ENCODE results near the gene TBL3. TPM values are rescaled to one million over a fixed set of nuclear protein-coding genes. Genes with fewer than 3 reads are reported as not detected.

The TBL3 gene
- total and polyA plus RNA-seq, 9 of the 15 experiments (the other 6 are each of a cell fraction or from before 2014, with no cell fraction given): 0.97 to 117 (median 24.5) TPM

DNA sequence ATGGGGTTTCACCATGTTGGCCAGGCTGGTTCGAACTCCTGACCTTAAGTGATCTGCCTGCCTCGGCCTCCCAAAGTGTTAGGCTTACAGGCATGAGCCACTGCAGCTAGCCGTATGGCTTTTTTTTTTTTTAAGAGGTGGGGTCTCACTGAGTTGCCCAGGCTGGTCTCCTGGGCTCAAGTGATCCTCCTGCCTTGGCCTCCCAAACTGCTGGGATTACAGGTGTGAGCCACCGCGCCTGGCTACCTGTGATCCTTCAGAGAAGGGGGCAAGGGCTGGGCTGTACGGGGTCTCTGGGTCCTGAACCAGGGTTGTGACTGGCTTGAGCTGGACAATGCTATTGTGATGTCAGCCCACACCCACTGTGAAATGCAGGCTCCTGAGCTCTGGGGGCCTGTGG lies 5.4 kb upstream of the TBL3 start, which contains the start of gene RNF151:
TSS of gene RNF151 (plus strand) at position 397 of the 400 bp plus-strand sequence. CDS start 26 bp downstream, outside the sequence.
- TF ChIP-seq ZNF121 (CRISPR knock-in tag; conservative IDR thresholded peaks at IDR 0.05): peak; percentile 93
- TF ChIP-seq BCOR (IDR thresholded peaks at IDR 0.05): no peak
- TF ChIP-seq, protein P1, sequence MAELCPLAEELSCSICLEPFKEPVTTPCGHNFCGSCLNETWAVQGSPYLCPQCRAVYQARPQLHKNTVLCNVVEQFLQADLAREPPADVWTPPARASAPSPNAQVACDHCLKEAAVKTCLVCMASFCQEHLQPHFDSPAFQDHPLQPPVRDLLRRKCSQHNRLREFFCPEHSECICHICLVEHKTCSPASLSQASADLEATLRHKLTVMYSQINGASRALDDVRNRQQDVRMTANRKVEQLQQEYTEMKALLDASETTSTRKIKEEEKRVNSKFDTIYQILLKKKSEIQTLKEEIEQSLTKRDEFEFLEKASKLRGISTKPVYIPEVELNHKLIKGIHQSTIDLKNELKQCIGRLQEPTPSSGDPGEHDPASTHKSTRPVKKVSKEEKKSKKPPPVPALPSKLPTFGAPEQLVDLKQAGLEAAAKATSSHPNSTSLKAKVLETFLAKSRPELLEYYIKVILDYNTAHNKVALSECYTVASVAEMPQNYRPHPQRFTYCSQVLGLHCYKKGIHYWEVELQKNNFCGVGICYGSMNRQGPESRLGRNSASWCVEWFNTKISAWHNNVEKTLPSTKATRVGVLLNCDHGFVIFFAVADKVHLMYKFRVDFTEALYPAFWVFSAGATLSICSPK (IDR thresholded peaks at IDR 0.05; ENCODE audit: borderline replicate concordance): no peak
- TF ChIP-seq CBFA2T3 (IDR thresholded peaks at IDR 0.05): no peak
- no peaks in the 10 kb centered on the region for H3K9me3 ChIP-seq (replicated peaks; ENCODE audit: control insufficient read depth, insufficient read depth, low read depth, low read length)
- H3K27me3 ChIP-seq (ENCODE audit: control insufficient read depth in 2 of 2, insufficient read depth in 2 of 2, low read length in 2 of 2): no peaks in the 10 kb centered on the region
- peaks cover 3% of the 10 kb centered on the region for H3K9me1 ChIP-seq (ENCODE audit: control insufficient read depth, insufficient read depth, low read length)
- peak within 1 kb of the TSS; percentile 89 for H3K4me3 ChIP-seq
- intact Hi-C loops (cut with micrococcal nuclease): no loop called here
- H4K20me1 ChIP-seq (replicated peaks; ENCODE audit: control insufficient read depth, insufficient read depth, low read length): peaks cover 25% of the 10 kb centered on the region
- ChIA-PET CTCF (ENCODE audit: low intra/inter-chr PET ratio) (no interaction called here), POLR2A (interaction anchor here (0.6 to 3.9 kb wide), 9 partner anchors 9 to 1006 kb away, joined by 3 to 103 read pairs (median 5); partner anchors contain the start of genes GFER, NME3, NOXO1 and SYNGR3)
- peak within 1 kb of the TSS; percentile 86 for H3K4me2 ChIP-seq (ENCODE audit: insufficient read depth, low read length)
- ATAC-seq (no peak), DNase-seq (ENCODE audit: extremely low read depth in 1 of 4, low spot score in 3 of 4) (no peak), FAIRE-seq (no peak)
- peaks cover 5 to 51% of the 10 kb centered on the region in 2 experiments; a peak in 4 of 5 replicates for H3K4me1 ChIP-seq (replicated peaks in 1 of 2; ENCODE audit: control insufficient read depth in 2 of 2, insufficient read depth in 2 of 2, low read length in 2 of 2)
- H3K79me2 ChIP-seq (ENCODE audit: control insufficient read depth, insufficient read depth, low read length): peaks cover 62% of the 10 kb centered on the region
- H2AFZ ChIP-seq (ENCODE audit: low read depth, low read length): no peak within 1 kb of the TSS
- H3K36me3 ChIP-seq (ENCODE audit: control insufficient read depth, insufficient read depth, low read length): peaks cover 27% of the 10 kb centered on the region
- no TSS peak for BruUV-seq (replicated peaks)
- H3K9ac ChIP-seq (ENCODE audit: insufficient read depth in 1 of 2, low read depth in 2 of 2, low read length in 2 of 2): peak within 1 kb of the TSS; percentile 94 to 100
- WGBS (ENCODE audit: insufficient coverage, low coverage, missing lambda C conversion rate): 86% methylated on average over 5 of the region's 6 CpGs
- H3K27ac ChIP-seq (ENCODE audit: extremely low read depth, low read depth, low read length): peak within 1 kb of the TSS; percentile 85
- in situ Hi-C loops (cut with MboI): no loop called here
